Ishikawa (cell line): ENCODE measurements around the gene SLC25A13.

ENCODE experiments used
- CEBPB ChIP-seq: IDR thresholded peaks from 2 replicates; pipeline ENCODE4 v1.6.1; 2012
- CREB1 ChIP-seq: IDR thresholded peaks from 2 replicates; pipeline ENCODE4 v1.6.1; 2012; ENCODE audit warnings: low read depth
- EGR1 ChIP-seq: IDR thresholded peaks from 2 replicates; pipeline ENCODE4 v1.6.1; 2012
- EP300 ChIP-seq: IDR thresholded peaks from 2 replicates; pipeline ENCODE4 v1.6.1; 2012; ENCODE audit warnings: borderline replicate concordance
- FOXM1 ChIP-seq: IDR thresholded peaks from 2 replicates; pipeline ENCODE4 v1.6.1; 2012; ENCODE audit warnings: low read depth, borderline replicate concordance
- NFIC ChIP-seq: IDR thresholded peaks from 2 replicates; pipeline ENCODE4 v1.6.1; 2012
- RAD21 ChIP-seq: IDR thresholded peaks from 2 replicates; pipeline ENCODE4 v1.6.1; 2012; ENCODE audit warnings: low read depth
- TAF1 ChIP-seq: IDR thresholded peaks from 2 replicates; pipeline ENCODE4 v1.6.1; 2012; ENCODE audit warnings: low read depth, mild to moderate bottlenecking
- TCF12 ChIP-seq: IDR thresholded peaks from 2 replicates; pipeline ENCODE4 v1.6.1; 2012; ENCODE audit warnings: low read depth
- TEAD4 ChIP-seq: IDR thresholded peaks from 2 replicates; pipeline ENCODE4 v1.6.1; 2012
- USF1 ChIP-seq: IDR thresholded peaks from 2 replicates; pipeline ENCODE4 v1.6.1; 2012
- YY1 ChIP-seq: IDR thresholded peaks from 2 replicates; pipeline ENCODE4 v1.6.1; 2012; ENCODE audit warnings: low read depth
- ZBTB7A ChIP-seq: IDR thresholded peaks from 2 replicates; pipeline ENCODE4 v1.6.1; 2012; ENCODE audit warnings: low read depth
- TF ChIP-seq, protein P1 (sequence below): IDR thresholded peaks from 2 replicates; pipeline ENCODE4 v1.6.1; 2012
- TF ChIP-seq, protein P2 (sequence below): IDR thresholded peaks from 2 replicates; pipeline ENCODE4 v1.6.1; 2012; ENCODE audit warnings: low read depth, mild to moderate bottlenecking

The SLC25A13 gene

GRCh38 chr7:96253964-96254363 is 67.9 kb downstream of the SLC25A13 start:
- TF ChIP-seq TAF1 (no peak), RAD21 (no peak), EGR1 (no peak), ZBTB7A (no peak), NFIC (no peak), TEAD4 (no peak), CREB1 (no peak), EP300 (no peak), USF1 (no peak), CEBPB (no peak), YY1 (no peak), TCF12 (no peak)
- TF ChIP-seq, protein P1, sequence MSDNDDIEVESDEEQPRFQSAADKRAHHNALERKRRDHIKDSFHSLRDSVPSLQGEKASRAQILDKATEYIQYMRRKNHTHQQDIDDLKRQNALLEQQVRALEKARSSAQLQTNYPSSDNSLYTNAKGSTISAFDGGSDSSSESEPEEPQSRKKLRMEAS: no peak

GRCh38 chr7:96253441-96253840 is 68.5 kb downstream of the SLC25A13 start:
- TF ChIP-seq FOXM1: no peak
- no peak for TF ChIP-seq ZBTB7A
- no peak for TF ChIP-seq TCF12

DNA sequence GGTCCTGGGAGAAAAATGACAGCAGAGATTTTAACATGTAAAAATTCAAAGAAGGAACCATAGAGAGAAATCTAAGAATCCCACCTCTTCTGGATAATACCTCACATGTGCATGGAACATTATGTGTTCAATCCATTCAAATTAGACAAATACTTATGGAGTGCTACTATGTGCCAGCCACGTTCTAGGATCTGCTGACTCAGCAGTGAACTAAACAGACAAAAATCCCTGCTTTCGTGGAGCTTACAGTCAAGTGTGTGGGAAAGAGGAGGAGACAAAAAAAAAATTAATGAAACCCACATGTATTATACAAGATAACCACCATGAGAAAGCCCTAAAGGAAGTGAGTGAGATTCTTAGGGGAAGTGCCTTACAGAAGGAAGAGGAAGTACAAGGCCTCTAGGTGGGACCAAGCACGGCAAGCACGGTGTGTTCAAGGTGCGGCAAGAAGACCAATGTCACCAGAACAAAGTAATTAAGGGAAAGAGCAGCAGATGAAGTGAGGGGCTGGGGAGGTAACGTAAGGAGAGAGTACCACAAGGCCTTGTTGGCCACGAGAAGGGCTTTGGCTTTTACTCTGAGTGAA is 71.0 kb downstream of the SLC25A13 start:
- no peak for TF ChIP-seq TCF12

DNA sequence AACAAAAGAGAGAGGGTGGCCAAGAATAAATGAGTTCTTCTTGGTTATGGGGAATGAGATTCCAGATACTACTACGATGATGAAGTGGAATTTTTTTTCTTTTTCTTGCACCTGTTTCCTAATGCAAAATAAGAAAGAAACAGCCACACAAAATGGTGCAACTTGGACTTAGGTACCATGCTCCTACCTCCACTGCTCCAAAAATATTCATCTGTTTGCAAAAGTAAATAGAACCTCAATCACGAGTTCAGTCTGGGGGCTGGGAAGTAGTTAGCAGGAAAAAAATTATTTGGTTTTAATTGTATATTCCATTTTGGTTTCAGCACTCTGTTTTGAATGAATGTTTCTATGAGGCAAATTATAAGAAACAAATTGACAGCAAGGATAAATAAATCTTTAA is 73.5 kb downstream of the SLC25A13 start:
- TF ChIP-seq EGR1: no peak
- no peak for TF ChIP-seq CEBPB
- no peak for TF ChIP-seq EP300
- TF ChIP-seq, protein P1: no peak
- TF ChIP-seq NFIC: no peak
- no peak for TF ChIP-seq TCF12
- no peak for TF ChIP-seq YY1
- TF ChIP-seq USF1: no peak
- no peak for TF ChIP-seq FOXM1
- TF ChIP-seq ZBTB7A: no peak
- no peak for TF ChIP-seq TEAD4
- no peak for TF ChIP-seq TAF1
- no peak for TF ChIP-seq RAD21
- TF ChIP-seq, protein P2, sequence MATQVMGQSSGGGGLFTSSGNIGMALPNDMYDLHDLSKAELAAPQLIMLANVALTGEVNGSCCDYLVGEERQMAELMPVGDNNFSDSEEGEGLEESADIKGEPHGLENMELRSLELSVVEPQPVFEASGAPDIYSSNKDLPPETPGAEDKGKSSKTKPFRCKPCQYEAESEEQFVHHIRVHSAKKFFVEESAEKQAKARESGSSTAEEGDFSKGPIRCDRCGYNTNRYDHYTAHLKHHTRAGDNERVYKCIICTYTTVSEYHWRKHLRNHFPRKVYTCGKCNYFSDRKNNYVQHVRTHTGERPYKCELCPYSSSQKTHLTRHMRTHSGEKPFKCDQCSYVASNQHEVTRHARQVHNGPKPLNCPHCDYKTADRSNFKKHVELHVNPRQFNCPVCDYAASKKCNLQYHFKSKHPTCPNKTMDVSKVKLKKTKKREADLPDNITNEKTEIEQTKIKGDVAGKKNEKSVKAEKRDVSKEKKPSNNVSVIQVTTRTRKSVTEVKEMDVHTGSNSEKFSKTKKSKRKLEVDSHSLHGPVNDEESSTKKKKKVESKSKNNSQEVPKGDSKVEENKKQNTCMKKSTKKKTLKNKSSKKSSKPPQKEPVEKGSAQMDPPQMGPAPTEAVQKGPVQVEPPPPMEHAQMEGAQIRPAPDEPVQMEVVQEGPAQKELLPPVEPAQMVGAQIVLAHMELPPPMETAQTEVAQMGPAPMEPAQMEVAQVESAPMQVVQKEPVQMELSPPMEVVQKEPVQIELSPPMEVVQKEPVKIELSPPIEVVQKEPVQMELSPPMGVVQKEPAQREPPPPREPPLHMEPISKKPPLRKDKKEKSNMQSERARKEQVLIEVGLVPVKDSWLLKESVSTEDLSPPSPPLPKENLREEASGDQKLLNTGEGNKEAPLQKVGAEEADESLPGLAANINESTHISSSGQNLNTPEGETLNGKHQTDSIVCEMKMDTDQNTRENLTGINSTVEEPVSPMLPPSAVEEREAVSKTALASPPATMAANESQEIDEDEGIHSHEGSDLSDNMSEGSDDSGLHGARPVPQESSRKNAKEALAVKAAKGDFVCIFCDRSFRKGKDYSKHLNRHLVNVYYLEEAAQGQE: no peak
- TF ChIP-seq CREB1: no peak

DNA sequence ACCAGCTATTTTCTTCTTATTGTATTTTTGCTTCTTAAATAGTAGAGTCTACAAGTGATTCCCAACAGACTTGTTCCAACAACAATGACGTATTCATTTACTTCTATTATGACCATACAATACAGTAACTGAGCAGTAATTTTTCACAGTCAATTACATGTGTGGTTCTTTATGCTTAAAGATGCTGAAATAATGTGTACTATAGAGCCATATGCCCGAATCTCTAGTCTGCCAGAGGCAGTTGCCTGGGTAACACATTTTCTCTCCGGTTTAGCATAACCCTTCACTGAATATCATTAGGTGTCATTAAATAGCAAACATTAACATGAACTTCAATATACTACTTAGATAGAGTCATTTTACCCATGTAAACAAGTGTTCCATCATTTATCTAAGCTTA is 75.0 kb downstream of the SLC25A13 start:
- TF ChIP-seq CEBPB (no peak), CREB1 (no peak)
- TF ChIP-seq, protein P1: no peak

DNA sequence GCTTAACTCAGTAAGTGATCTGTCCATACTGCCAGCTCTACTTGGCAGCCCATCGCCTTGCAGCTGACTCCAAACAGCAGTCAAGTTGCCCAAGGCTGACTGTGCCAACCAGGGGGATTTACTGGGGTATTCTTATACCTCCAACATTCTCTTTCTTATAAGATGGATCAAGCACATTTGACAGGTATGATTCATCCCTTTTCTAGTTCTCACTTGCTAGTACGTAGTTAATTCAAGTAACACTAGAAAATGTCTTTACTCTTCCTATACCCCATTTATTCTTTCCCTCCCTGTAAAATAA is 77.0 kb downstream of the SLC25A13 start:
- no peak for TF ChIP-seq TEAD4
- no peak for TF ChIP-seq EGR1
- no peak for TF ChIP-seq RAD21
- TF ChIP-seq ZBTB7A: no peak
- TF ChIP-seq TCF12: no peak
- no peak for TF ChIP-seq CEBPB
- TF ChIP-seq, protein P1: no peak
- TF ChIP-seq EP300: no peak

DNA sequence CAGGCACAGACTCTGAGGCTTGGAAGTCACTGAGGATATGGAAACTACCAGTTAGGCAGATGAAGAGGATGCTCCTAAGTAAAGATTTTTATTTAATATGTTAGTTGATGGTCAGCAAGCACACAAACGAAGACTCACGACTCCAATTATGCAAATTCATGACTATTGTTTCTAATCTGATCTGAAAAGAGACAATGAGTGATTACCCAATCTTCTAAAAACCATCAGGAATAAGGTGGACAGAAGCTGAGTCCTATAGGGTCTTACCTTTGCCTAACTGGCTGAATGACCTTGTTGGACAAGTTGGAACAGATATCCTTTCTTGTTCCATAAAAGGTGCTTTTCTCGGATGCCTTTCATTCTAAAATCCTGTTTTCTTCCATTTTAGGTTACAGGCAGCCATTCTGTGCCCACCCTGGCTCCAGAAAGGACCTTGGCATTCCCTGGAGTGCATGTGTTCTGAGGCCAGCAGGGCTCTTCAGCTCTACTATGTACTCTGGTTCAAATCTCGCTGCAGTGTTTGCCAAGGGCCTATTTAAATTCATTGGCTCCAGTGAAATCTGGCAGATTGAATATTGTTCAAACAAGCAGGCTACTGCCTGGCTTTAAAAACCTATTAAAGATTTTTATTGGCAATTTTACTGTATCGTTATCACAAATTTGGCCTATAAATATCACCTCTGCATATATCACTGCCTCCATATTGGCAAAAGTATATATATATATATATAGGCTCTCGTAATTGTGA is 77.5 kb downstream of the SLC25A13 start:
- TF ChIP-seq ZBTB7A: no peak
- TF ChIP-seq TAF1: no peak
- TF ChIP-seq, protein P1: no peak
- no peak for TF ChIP-seq TEAD4
- TF ChIP-seq YY1: no peak
- TF ChIP-seq NFIC: no peak
- TF ChIP-seq EP300: no peak
